Measurements from ENCODE around the gene TPSG1. TPM values are rescaled to one million over a fixed set of nuclear protein-coding genes. Genes with fewer than 3 reads are reported as not detected.

Gene TPSG1
- total RNA-seq, 6 experiments from 2014 or later: 0.20 to 0.43 (median 0.43) TPM; not detected in 3

- WGBS (ENCODE audit: insufficient coverage, low coverage, low lambda C conversion rate, missing lambda C conversion rate): no CpG with 5 or more reads among the region's 9 CpGs
- Histone ChIP-seq H3K4me3 (no peak overlapping the region), H3K4me1 (no peaks in the 10 kb centered on the region), H3K27ac (no peak overlapping the region), H3K27me3 (no peaks in the 10 kb centered on the region), H3K36me3 (peaks cover 0 to 6% (median 0%) of the 10 kb centered on the region in 4 donors), H3K9me3 (no peaks in the 10 kb centered on the region)
- DNase-seq (no peak), ATAC-seq (no peak)
- no peak for TF ChIP-seq POLR2A (IDR thresholded peaks at IDR 0.05)
- no peak for TF ChIP-seq CTCF (IDR thresholded peaks at IDR 0.05)
- intact Hi-C loops (cut with DNase I): no loop called here
Measured at GRCh38 chr16:1206326-1206725, 18.7 kb downstream of the TPSG1 start.

- DNase-seq (no peak), ATAC-seq (no peak)
- WGBS (ENCODE audit: insufficient coverage, low coverage, low lambda C conversion rate, missing lambda C conversion rate): no CpG with 5 or more reads among the region's 21 CpGs
- H3K27ac ChIP-seq: no peak overlapping the region
- no peaks in the 10 kb centered on the region for H3K9me3 ChIP-seq
- intact Hi-C loops (cut with DNase I): no loop called here
- peaks cover 0 to 4% (median 0%) of the 10 kb centered on the region in 4 donors for H3K36me3 ChIP-seq
- TF ChIP-seq CTCF (IDR thresholded peaks at IDR 0.05): no peak
- no peak for TF ChIP-seq POLR2A (IDR thresholded peaks at IDR 0.05)
- no peaks in the 10 kb centered on the region for H3K27me3 ChIP-seq
- H3K4me1 ChIP-seq: no peaks in the 10 kb centered on the region
- no peak overlapping the region for H3K4me3 ChIP-seq
Measured at GRCh38 chr16:1204933-1205332, 20.1 kb downstream of the TPSG1 start.

GRCh38 chr16:1202274-1202673, 22.8 kb downstream of the TPSG1 start:
- peaks cover 0 to 4% (median 0%) of the 10 kb centered on the region in 4 donors for H3K36me3 ChIP-seq
- H3K4me1 ChIP-seq: no peaks in the 10 kb centered on the region
- no peak for TF ChIP-seq CTCF (IDR thresholded peaks at IDR 0.05)
- no peak for TF ChIP-seq POLR2A (IDR thresholded peaks at IDR 0.05)
- no peaks in the 10 kb centered on the region for H3K27me3 ChIP-seq
- no peaks in the 10 kb centered on the region for H3K9me3 ChIP-seq
- no peak for DNase-seq
- WGBS (ENCODE audit: insufficient coverage, low coverage, low lambda C conversion rate, missing lambda C conversion rate): 95% methylated on average over 4 of the region's 18 CpGs
- no peak overlapping the region for H3K4me3 ChIP-seq
- intact Hi-C loops (cut with DNase I): no loop called here
- H3K27ac ChIP-seq: no peak overlapping the region
- ATAC-seq: no peak

- H3K27me3 ChIP-seq: no peaks in the 10 kb centered on the region
- no peak for ATAC-seq
- no peaks in the 10 kb centered on the region for H3K9me3 ChIP-seq
- no peaks in the 10 kb centered on the region for H3K4me1 ChIP-seq
- H3K4me3 ChIP-seq: no peak overlapping the region
- intact Hi-C loops (cut with DNase I): no loop called here
- H3K27ac ChIP-seq: no peak overlapping the region
- no CpG with 5 or more reads among the region's 25 CpGs for WGBS (ENCODE audit: insufficient coverage, low coverage, low lambda C conversion rate, missing lambda C conversion rate)
- peaks cover 0 to 4% (median 0%) of the 10 kb centered on the region in 4 donors for H3K36me3 ChIP-seq
- no peak for TF ChIP-seq CTCF (IDR thresholded peaks at IDR 0.05)
- no peak for TF ChIP-seq POLR2A (IDR thresholded peaks at IDR 0.05)
- no peak for DNase-seq
Measured at GRCh38 chr16:1201444-1201843, 23.6 kb downstream of the TPSG1 start.
